Nephron progenitor cell (in vitro differentiated cells): ENCODE measurements around the gene HPRT1.

ENCODE experiments used
- DNase-seq: peaks from one replicate; pipeline ENCODE4 v3.0.0; 2021
- H3K27ac Mint-ChIP-seq: 2 replicates; pipeline ENCODE4 v1.8.0; 2021; ENCODE audit warnings: mild to moderate bottlenecking, moderate library complexity, mixed read lengths
- H3K27me3 Mint-ChIP-seq: 2 replicates; pipeline ENCODE4 v1.8.0; 2021; ENCODE audit warnings: mild to moderate bottlenecking, low read depth, mixed read lengths; ENCODE audit not compliant: poor library complexity
- H3K36me3 Mint-ChIP-seq: 2 replicates; pipeline ENCODE4 v1.8.0; 2021; ENCODE audit warnings: low read depth, mixed read lengths
- H3K4me1 Mint-ChIP-seq: 2 replicates; pipeline ENCODE4 v1.8.0; 2021; ENCODE audit warnings: mixed read lengths
- H3K4me3 Mint-ChIP-seq: 2 replicates; pipeline ENCODE4 v1.8.0; 2021; ENCODE audit warnings: mild to moderate bottlenecking, moderate library complexity, mixed read lengths
- H3K9me3 Mint-ChIP-seq: 2 replicates; pipeline ENCODE4 v1.8.0; 2021; ENCODE audit warnings: mild to moderate bottlenecking, moderate library complexity, mixed read lengths
- CTCF ChIP-seq: fragments of 200-600 bp; sonication (generic); IDR thresholded peaks from 2 replicates; pipeline ENCODE4 v1.5.0; 2021; ENCODE audit warnings: antibody characterized with exemption

HPRT1 gene

GRCh38 chrX:134533952-134534351 is 74.0 kb downstream of the HPRT1 start:
- H3K36me3 Mint-ChIP-seq: no peaks in the 10 kb centered on the region
- H3K27me3 Mint-ChIP-seq: peaks cover 8% of the 10 kb centered on the region
- H3K4me3 Mint-ChIP-seq: no peak overlapping the region
- peaks cover 52% of the 10 kb centered on the region for H3K9me3 Mint-ChIP-seq
- peak overlapping the region; percentile 43 for H3K27ac Mint-ChIP-seq
- TF ChIP-seq CTCF: no peak
- no peak for DNase-seq
- H3K4me1 Mint-ChIP-seq: peaks cover 47% of the 10 kb centered on the region

DNA sequence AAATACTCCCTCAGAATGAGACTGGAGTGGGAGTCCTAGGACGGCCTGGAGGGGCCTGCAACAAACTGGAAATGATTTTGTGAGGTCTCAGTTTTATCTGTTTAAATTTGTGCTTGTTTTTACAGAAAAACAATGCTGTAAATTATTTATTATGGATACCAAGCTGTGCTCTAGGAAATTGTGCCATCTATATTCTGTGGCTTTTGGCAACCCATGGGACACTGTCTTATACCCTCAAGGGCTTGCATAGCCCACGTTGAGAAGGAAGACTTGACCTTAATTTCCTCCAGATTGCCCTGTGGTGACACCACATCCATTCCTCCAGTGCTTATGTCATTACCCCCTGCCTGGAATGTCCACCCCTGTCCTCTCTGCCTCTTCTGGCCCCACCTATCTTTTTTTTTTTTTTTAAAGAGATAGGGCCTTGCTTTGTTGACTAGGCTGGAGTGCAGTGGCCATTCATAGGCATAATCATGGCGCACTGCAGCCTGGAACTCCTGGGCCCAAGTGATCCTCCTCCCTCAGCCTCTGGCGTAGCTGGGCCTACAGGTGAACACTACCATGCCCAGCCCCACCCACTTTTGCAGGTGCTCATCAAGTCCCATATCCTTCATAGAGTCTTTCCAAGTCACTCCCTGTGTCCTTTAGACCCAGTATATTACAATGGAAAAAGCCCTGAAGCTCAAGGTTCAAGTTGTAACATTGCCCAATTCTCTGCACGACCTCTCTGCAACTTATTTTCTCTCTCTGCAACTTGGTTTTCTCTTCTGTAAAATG is 77.4 kb downstream of the HPRT1 start:
- Mint-ChIP-seq H3K27me3 (peaks cover 5% of the 10 kb centered on the region), H3K4me1 (peaks cover 60% of the 10 kb centered on the region), H3K36me3 (no peaks in the 10 kb centered on the region), H3K27ac (peak overlapping the region; percentile 93), H3K9me3 (peaks cover 40% of the 10 kb centered on the region), H3K4me3 (no peak overlapping the region)
- TF ChIP-seq CTCF: no peak
- no peak for DNase-seq

GRCh38 chrX:134538316-134538715 is 78.4 kb downstream of the HPRT1 start:
- Mint-ChIP-seq H3K9me3 (peaks cover 35% of the 10 kb centered on the region), H3K4me1 (peaks cover 69% of the 10 kb centered on the region), H3K4me3 (no peak overlapping the region), H3K27me3 (peaks cover 4% of the 10 kb centered on the region), H3K36me3 (no peaks in the 10 kb centered on the region), H3K27ac (peak overlapping the region; percentile 6)
- DNase-seq: peak; percentile 19
- no peak for TF ChIP-seq CTCF

DNA sequence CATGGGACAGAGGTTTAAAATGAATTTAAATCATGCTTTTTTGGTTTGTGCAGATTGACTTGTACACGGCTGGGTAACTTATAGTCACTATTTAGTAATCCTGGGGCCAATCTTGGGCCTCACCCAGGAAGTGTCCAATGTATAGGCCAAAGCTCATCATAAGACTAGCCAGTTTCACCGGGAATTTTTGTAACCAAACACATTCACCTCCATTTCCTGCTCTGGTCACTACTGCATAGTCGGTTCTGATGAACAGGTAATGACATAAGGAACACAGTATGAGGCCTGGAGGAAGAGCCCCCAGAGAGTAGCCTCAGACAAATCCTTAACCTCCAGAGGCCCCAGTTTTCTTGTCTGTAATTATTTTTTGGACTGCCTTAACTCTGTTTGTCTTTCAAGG is 81.9 kb downstream of the HPRT1 start:
- peaks cover 4% of the 10 kb centered on the region for H3K27me3 Mint-ChIP-seq
- peaks cover 73% of the 10 kb centered on the region for H3K4me1 Mint-ChIP-seq
- H3K9me3 Mint-ChIP-seq: peaks cover 25% of the 10 kb centered on the region
- no peak overlapping the region for H3K4me3 Mint-ChIP-seq
- no peak for TF ChIP-seq CTCF
- no peaks in the 10 kb centered on the region for H3K36me3 Mint-ChIP-seq
- H3K27ac Mint-ChIP-seq: no peak overlapping the region
- no peak for DNase-seq

- peak overlapping the region; percentile 79 for H3K4me3 Mint-ChIP-seq
- H3K27me3 Mint-ChIP-seq: peaks cover 4% of the 10 kb centered on the region
- DNase-seq: peak; percentile 13
- peaks cover 73% of the 10 kb centered on the region for H3K4me1 Mint-ChIP-seq
- peaks cover 31% of the 10 kb centered on the region for H3K9me3 Mint-ChIP-seq
- no peaks in the 10 kb centered on the region for H3K36me3 Mint-ChIP-seq
- peak overlapping the region; percentile 58 for H3K27ac Mint-ChIP-seq
- TF ChIP-seq CTCF: no peak
Observed at GRCh38 chrX:134542485-134542884, 82.5 kb downstream of the HPRT1 start.

DNA sequence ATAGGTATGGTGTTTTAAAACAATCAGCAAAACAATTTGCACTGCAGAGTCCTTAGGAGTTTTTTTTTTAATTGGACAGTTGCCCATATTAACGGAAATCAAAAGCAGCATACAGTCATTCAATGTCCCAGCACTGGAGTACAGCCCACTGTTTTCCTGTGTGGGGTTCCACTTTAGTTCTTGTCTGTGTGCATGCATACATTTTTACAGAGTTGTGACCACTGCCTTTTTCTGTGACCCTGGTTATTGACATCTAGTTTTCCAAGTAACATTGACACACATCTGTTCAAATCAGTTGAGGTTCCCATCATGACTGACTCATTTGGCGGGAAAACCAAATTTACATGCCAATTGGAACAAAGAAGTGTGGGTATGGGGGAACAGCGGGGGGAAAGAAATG is 83.3 kb downstream of the HPRT1 start:
- Mint-ChIP-seq H3K27ac (peak overlapping the region; percentile 39), H3K4me1 (peaks cover 66% of the 10 kb centered on the region), H3K27me3 (peaks cover 4% of the 10 kb centered on the region), H3K4me3 (peak overlapping the region; percentile 79), H3K36me3 (no peaks in the 10 kb centered on the region), H3K9me3 (peaks cover 32% of the 10 kb centered on the region)
- no peak for TF ChIP-seq CTCF
- DNase-seq: no peak
